Heart right ventricle (tissue), 16 donors: Measurements from ENCODE around the gene TSC2. TPM values are rescaled to one million over a fixed set of nuclear protein-coding genes. Genes with fewer than 3 reads are reported as not detected.

Experiments used
- ATAC-seq, 8 donors: fragments of 200-7000 bp; cut with Tn5 transposase; one replicate each; pipeline ENCODE4 v1.9.1; 2020; ENCODE audit warnings: mild to moderate bottlenecking in 8 of 8, moderate library complexity in 8 of 8, moderate number of reproducible peaks in 1 of 8
- DNase-seq, 2 donors: peaks; one replicate each; pipeline ENCODE4 v3.0.0-alpha.2; 2020
- H3K27ac ChIP-seq, 10 donors: fragments of 200-600 bp; sonication (generic) in 2 of 10; one replicate each; pipeline versions ENCODE4 v1.5.0 to v1.8.0; 2020 to 2022; ENCODE audit warnings: mild to moderate bottlenecking in 3 of 10
- H3K27me3 ChIP-seq, 7 donors: fragments of 200-600 bp; one replicate each; pipeline ENCODE4 v1.8.0; 2021 to 2022; ENCODE audit warnings: mild to moderate bottlenecking in 2 of 7
- H3K36me3 ChIP-seq, 9 donors: fragments of 200-600 bp; sonication (generic) in 1 of 9; one replicate each; pipeline versions ENCODE4 v1.5.0 to v1.8.0; 2020 to 2022; ENCODE audit warnings: mild to moderate bottlenecking in 2 of 9
- H3K4me1 ChIP-seq, 9 donors: fragments of 200-600 bp; sonication (generic) in 1 of 9; one replicate each; pipeline versions ENCODE4 v1.5.0 to v1.8.0; 2020 to 2022; ENCODE audit warnings: mild to moderate bottlenecking in 4 of 9
- H3K4me3 ChIP-seq, 10 donors: fragments of 200-600 bp; sonication (generic) in 2 of 10; one replicate each; pipeline versions ENCODE4 v1.5.0 to v1.8.0; 2020 to 2022; ENCODE audit warnings: mild to moderate bottlenecking in 7 of 10, moderate library complexity in 2 of 10
- H3K9me3 ChIP-seq, 11 donors: fragments of 200-600 bp in 10 of 11; sonication (generic) in 2 of 11; one replicate each; pipeline versions ENCODE4 v1.5.0 to v1.8.0; 2013 to 2022; ENCODE audit warnings: mild to moderate bottlenecking in 2 of 11, control low read depth in 1 of 11, moderate library complexity in 1 of 11
- WGBS, 2 donors: extraction: QIAGEN DNeasy Blood & Tissue Kit; methylation state at CpG; one replicate each; pipeline ENCODE4 v1.1.7; 2013; ENCODE audit warnings: inconsistent platforms in 1 of 2; 5-methylcytosine and 5-hydroxymethylcytosine counted together
- intact Hi-C, 10 donors: fragments of 100-400 bp; cut with DNase I; formaldehyde crosslinking; loops; one replicate each; pipeline versions ENCODE4 v1.11.1 to v1.14.2; 2022
- polyA plus RNA-seq, 2 donors: library from polyadenylated mRNA; stranded (reverse); fragments of 200-250 nt; gene quantifications; one replicate each; pipeline ENCODE4 v1.2.3, GENCODE V29; 2013
- total RNA-seq, 10 donors: library from RNA; stranded (reverse); fragmentation: NEBNext Ultra II Directional in 3 of 10; extraction: Animal tissue kit (Norgen Biotek cat#: 25700) in 3 of 10; gene quantifications; one replicate each; pipeline versions ENCODE4 v1.2.1 to v1.2.4, GENCODE V29; 2021 to 2023
- TF ChIP-seq, protein P1 (sequence below), 9 donors: fragments of 200-600 bp; sonication (generic) in 2 of 9; IDR thresholded peaks; one replicate each; pipeline versions ENCODE4 v1.5.0 to v1.8.0; 2021 to 2022; ENCODE audit warnings: antibody characterized with exemption in 9 of 9, mild to moderate bottlenecking in 5 of 9, moderate library complexity in 1 of 9
- donor health status: Arrhythmogenic right ventricular cardiomyopathy.
- donor health status: ischemic (EF 13 %, LVEDD 7.1; RV severe dilation, severe dysfunction).
- donor health status: healthy with polysubstance abuse.
- donor health status: DM: no; HTN: yes; CAD: no.
- donor health status: DM: no; HTN: no; CAD: no.
- donor health status: ischemic (EF 25% LVEDD 6.9; RV normal size, moderate dysfunction).
- donor health status: ischemic (EF 25% LVEDD 5.7; RV mildly dilated, moderate dysfunction).
- donor health status: healthy.
- donor health status: DM: yes; HTN: yes; CAD: no.
- donor health status: Ischemic cardiomyopathy.
- donor health status: ischemic (EF 35%, LVEDD 5.7; RV mildly dilated, moderate dysfunction).
- donor health status: nonischemic (EF 11% LVEDD 7.7; RV severe dilation, severe dysfunction).
- donor health status: DM: yes; HTN: yes; CAD: no.
- donor health status: PGD.
- donor health status: ischemic (EF 29% LVEDD 5.4; RV normal size, mild dysfunction).
- donor health status: nonischemic (EF 23%, LVEDD 6.1; RV moderate dilation, normal function).

The TSC2 gene
- total and polyA plus RNA-seq, 12 donors: 28.8 to 87.0 (median 71.5) TPM

DNA sequence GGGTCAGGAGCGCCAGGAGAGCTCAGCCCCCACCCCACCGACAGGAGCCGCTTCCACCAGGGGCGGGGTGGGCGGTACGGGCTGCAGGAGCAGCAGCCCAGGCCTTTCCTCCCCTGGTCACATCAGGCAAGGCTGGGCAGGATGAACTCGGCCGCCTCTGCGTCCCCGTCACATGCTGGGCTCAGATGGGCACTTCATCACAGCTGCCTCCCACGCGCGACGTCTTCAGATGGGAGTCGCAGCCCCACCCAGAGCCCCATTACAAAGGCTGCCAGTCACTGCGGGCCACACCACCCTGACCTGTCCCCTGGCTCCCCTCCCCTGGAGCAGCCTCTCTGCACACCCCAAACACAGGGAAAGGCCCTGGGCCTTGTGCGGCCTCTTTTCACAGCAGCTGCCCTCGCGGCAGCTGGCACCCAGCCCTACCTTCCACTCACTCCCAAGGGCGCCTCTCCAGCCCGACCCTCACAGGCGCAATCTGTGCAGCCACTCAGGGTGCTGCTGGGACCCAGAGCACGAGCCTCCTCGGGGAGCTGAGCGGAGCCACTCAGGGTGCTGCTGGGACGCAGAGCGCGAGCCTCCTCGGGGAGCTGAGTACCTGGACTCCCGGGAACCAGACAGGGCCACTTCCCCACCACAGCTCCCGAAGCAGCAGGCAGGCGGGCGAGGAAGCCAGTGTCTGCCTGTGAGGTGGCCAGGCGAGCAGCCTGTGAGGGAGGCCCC is 42.8 kb upstream of the TSC2 start:
- TF ChIP-seq, protein P1, sequence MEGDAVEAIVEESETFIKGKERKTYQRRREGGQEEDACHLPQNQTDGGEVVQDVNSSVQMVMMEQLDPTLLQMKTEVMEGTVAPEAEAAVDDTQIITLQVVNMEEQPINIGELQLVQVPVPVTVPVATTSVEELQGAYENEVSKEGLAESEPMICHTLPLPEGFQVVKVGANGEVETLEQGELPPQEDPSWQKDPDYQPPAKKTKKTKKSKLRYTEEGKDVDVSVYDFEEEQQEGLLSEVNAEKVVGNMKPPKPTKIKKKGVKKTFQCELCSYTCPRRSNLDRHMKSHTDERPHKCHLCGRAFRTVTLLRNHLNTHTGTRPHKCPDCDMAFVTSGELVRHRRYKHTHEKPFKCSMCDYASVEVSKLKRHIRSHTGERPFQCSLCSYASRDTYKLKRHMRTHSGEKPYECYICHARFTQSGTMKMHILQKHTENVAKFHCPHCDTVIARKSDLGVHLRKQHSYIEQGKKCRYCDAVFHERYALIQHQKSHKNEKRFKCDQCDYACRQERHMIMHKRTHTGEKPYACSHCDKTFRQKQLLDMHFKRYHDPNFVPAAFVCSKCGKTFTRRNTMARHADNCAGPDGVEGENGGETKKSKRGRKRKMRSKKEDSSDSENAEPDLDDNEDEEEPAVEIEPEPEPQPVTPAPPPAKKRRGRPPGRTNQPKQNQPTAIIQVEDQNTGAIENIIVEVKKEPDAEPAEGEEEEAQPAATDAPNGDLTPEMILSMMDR (IDR thresholded peaks at IDR 0.05): no peak
- Histone ChIP-seq H3K4me3 (no peak overlapping the region), H3K4me1 (peaks cover 34 to 60% (median 47%) of the 10 kb centered on the region in 9 donors), H3K9me3 (no peaks in the 10 kb centered on the region), H3K27ac (no peak overlapping the region), H3K27me3 (no peaks in the 10 kb centered on the region), H3K36me3 (peaks cover 13 to 51% (median 33%) of the 10 kb centered on the region in 9 donors)
- WGBS, 2 donors: 77 to 86% methylated on average over 34 of the region's 34 CpGs
- ATAC-seq: no peak
- no peak for DNase-seq
- intact Hi-C loops: loop anchor here in 2 of 10 donors (5.0 to 10.0 kb wide), 2 partner anchors 137 to 140 kb away; partner anchors contain the start of gene RAB26 (in 1 of the 2)

DNA sequence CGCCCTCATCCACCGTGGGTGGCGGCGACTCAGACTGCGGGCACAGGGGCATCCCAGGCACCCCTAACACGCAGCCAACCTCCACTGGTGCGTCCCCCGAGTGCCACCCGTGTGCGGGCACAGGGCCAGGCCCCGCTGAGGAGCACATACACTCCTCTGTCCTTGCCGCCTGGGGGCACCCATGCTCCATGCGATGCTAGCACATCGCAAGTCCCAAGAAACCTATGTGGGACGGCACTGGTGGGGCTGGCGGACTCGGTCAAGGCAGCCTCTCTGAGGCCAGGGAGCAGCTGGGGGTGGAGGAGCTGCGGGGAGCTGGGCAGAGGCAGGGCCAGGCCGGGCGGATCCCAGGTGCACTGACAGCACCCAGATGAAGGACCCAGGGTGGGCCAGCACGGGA is 42.1 kb upstream of the TSC2 start:
- whole genome bisulfite sequencing, 2 donors: 78 to 84% methylated on average over 21 of the region's 21 CpGs
- TF ChIP-seq, protein P1 (IDR thresholded peaks at IDR 0.05): peak in 1 of 9 donors; percentile 7
- intact Hi-C loops: loop anchor here in 1 of 10 donors (10.0 kb wide), 1 partner anchor 139 kb away; the partner anchor contains the start of gene RAB26
- no peak overlapping the region for H3K4me3 ChIP-seq
- no peak for DNase-seq
- peaks cover 13 to 44% (median 26%) of the 10 kb centered on the region in 9 donors for H3K36me3 ChIP-seq
- no peak for ATAC-seq
- H3K27ac ChIP-seq: no peak overlapping the region
- H3K4me1 ChIP-seq: peaks cover 37 to 67% (median 54%) of the 10 kb centered on the region in 9 donors
- no peaks in the 10 kb centered on the region for H3K27me3 ChIP-seq
- H3K9me3 ChIP-seq: no peaks in the 10 kb centered on the region

DNA sequence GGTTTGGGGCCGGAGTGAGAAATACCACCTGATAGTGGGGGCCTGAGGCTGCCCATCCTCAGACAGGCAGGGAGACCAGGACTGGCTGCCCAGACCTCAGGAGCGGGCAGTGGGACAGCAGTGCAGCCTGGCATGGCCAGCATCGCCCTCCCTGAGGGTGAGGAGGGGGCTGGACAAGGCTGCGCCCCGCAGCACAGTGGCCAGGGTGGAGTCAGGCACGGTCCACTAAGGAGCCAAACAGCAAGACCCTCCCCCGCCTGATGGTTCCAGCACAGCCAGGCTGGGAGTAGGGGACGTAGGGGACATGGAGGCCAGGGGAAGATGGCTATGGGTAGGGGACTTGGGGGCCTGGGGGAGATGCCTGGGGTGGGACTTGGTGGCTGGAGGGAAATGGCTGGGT is 41.5 kb upstream of the TSC2 start:
- peaks cover 10 to 37% (median 21%) of the 10 kb centered on the region in 9 donors for H3K36me3 ChIP-seq
- 91 to 92% methylated on average over 8 of the region's 8 CpGs for WGBS, 2 donors
- no peaks in the 10 kb centered on the region for H3K27me3 ChIP-seq
- DNase-seq (no peak), ATAC-seq (no peak)
- H3K4me1 ChIP-seq: peaks cover 37 to 69% (median 55%) of the 10 kb centered on the region in 9 donors
- H3K9me3 ChIP-seq: no peaks in the 10 kb centered on the region
- intact Hi-C loops: loop anchor here in 1 of 10 donors (10.0 kb wide), 1 partner anchor 138 kb away; the partner anchor contains the start of gene RAB26
- H3K27ac ChIP-seq: no peak overlapping the region
- no peak overlapping the region for H3K4me3 ChIP-seq
- TF ChIP-seq, protein P1 (IDR thresholded peaks at IDR 0.05): no peak

DNA sequence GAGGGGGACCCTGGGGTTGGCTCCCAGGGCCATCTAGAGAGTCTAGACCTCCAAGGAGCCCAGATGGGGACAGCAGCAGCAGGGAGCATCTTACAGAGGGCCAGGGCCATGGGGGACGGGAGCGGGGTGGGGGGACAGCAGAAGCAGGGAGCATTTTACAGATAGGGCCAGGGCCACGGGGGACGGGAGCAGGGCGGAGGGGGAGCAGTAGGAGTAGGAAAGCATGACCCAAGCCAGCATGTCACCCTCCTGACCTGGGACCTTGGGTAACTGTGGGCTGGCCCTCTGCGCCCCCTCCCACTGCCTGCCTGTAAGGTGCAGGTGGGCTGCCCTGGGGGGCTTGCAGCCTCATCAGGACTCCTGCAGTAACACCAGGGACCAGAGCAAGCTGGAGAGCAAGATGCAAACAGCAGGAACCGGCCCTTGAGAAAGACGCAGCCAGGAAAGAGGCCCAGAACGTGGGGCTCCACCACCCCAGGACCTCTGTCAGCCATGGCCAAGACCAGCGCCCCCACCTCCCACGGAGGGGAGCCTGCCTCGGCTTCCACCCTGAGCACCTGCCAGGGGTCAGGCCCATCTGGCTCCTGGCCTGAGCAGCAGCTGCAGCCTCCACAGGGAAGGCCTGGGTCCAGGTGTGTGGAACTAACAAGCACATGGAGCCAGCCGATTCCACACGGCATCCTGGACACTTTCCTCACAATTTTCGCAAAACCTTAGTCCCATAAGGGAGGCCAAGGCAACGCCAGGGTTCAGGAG is 40.5 kb upstream of the TSC2 start:
- H3K4me1 ChIP-seq: peaks cover 37 to 69% (median 55%) of the 10 kb centered on the region in 9 donors
- no peaks in the 10 kb centered on the region for H3K27me3 ChIP-seq
- peak overlapping the region in 1 of 10 donors; percentile 94 for H3K27ac ChIP-seq
- peaks cover 3 to 28% (median 11%) of the 10 kb centered on the region in 9 donors for H3K36me3 ChIP-seq
- H3K4me3 ChIP-seq: peak overlapping the region in 2 of 10 donors; percentile 91 to 98
- TF ChIP-seq, protein P1 (IDR thresholded peaks at IDR 0.05): no peak
- ATAC-seq (no peak), DNase-seq (no peak)
- intact Hi-C loops: loop anchor here in 1 of 10 donors (10.0 kb wide), 1 partner anchor 138 kb away; the partner anchor contains the start of gene RAB26
- WGBS, 2 donors: 79 to 85% methylated on average over 15 to 16 of the region's 16 CpGs
- no peaks in the 10 kb centered on the region for H3K9me3 ChIP-seq
